ENCODE results near the gene CMSS1.

DNA sequence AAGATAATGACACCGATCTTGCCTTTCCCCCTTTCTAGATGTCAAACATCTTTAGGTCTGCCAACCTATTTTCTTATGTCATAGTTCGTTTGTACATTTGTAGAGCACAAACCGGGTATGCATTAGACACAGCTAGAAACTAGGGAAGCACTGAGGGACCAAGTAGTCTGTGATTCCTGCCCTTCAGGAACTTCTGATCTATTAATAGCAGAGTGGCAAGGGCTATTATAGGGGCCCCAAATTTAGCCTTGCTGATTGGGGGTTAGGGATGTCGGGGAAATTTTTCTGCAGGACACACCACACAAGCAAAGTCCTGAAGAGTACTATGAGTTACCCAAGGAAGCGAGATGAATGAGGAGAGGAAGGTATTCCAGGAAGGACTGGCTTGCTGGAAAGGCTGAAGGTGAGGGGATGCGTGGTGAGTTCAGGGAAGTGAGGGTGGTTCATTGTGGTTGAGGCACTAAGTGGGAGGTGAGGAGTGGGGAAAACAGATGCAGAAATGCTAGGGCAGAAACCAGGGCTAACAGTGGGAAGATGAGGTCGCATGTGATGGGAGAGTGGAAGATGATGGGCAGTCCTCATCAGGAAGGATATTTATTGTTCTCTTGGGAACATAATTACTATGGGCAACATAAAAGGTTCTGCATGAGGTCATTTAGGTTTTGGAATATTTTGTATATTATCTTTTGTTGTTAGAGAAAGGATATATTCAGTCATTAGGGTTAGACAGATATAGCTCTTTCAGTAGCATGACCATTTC lies 144.3 kb downstream of the CMSS1 start:
- no peak for TF ChIP-seq ISL1 (CRISPR knock-in tag; IDR thresholded peaks at IDR 0.05)
- TF ChIP-seq, protein P1, sequence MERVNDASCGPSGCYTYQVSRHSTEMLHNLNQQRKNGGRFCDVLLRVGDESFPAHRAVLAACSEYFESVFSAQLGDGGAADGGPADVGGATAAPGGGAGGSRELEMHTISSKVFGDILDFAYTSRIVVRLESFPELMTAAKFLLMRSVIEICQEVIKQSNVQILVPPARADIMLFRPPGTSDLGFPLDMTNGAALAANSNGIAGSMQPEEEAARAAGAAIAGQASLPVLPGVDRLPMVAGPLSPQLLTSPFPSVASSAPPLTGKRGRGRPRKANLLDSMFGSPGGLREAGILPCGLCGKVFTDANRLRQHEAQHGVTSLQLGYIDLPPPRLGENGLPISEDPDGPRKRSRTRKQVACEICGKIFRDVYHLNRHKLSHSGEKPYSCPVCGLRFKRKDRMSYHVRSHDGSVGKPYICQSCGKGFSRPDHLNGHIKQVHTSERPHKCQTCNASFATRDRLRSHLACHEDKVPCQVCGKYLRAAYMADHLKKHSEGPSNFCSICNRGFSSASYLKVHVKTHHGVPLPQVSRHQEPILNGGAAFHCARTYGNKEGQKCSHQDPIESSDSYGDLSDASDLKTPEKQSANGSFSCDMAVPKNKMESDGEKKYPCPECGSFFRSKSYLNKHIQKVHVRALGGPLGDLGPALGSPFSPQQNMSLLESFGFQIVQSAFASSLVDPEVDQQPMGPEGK (CRISPR knock-in tag; IDR thresholded peaks at IDR 0.05; ENCODE audit: borderline replicate concordance): no peak
- no peak for TF ChIP-seq ESRRG (CRISPR knock-in tag; IDR thresholded peaks at IDR 0.05)

Measured in SK-N-SH treated with all-trans-retinoic acid at 6 μM for 48 hours (cell line).